Nephron (organoid): Measurements from ENCODE around the gene FIBP.

Experiments used
- H3K27ac Mint-ChIP-seq, 3 experiments: 2 replicates each; pipeline ENCODE4 v1.8.0; 2020; ENCODE audit warnings: mixed read lengths in 3 of 3, mild to moderate bottlenecking in 2 of 3, moderate library complexity in 1 of 3
- H3K27me3 Mint-ChIP-seq: 2 replicates; pipeline ENCODE4 v1.8.0; 2021; ENCODE audit warnings: low read depth, mild to moderate bottlenecking, moderate library complexity, mixed read lengths
- H3K36me3 Mint-ChIP-seq: 2 replicates; pipeline ENCODE4 v1.8.0; 2020; ENCODE audit warnings: low read depth, mixed read lengths
- H3K4me1 Mint-ChIP-seq: 2 replicates; pipeline ENCODE4 v1.8.0; 2020; ENCODE audit warnings: mixed read lengths
- H3K4me3 Mint-ChIP-seq, 3 experiments: 2 replicates each; pipeline ENCODE4 v1.8.0; 2020; ENCODE audit warnings: mild to moderate bottlenecking in 3 of 3, mixed read lengths in 3 of 3, moderate library complexity in 2 of 3
- H3K9me3 Mint-ChIP-seq: 2 replicates; pipeline ENCODE4 v1.8.0; 2020; ENCODE audit warnings: mixed read lengths
- TF ChIP-seq, protein P1 (sequence below), 3 experiments: fragments of 200-600 bp; sonication (generic); IDR thresholded peaks; one replicate each; pipeline ENCODE4 v1.5.0; 2021; ENCODE audit warnings: antibody characterized with exemption in 3 of 3; ENCODE audit not compliant: unreplicated experiment in 3 of 3

FIBP gene

DNA sequence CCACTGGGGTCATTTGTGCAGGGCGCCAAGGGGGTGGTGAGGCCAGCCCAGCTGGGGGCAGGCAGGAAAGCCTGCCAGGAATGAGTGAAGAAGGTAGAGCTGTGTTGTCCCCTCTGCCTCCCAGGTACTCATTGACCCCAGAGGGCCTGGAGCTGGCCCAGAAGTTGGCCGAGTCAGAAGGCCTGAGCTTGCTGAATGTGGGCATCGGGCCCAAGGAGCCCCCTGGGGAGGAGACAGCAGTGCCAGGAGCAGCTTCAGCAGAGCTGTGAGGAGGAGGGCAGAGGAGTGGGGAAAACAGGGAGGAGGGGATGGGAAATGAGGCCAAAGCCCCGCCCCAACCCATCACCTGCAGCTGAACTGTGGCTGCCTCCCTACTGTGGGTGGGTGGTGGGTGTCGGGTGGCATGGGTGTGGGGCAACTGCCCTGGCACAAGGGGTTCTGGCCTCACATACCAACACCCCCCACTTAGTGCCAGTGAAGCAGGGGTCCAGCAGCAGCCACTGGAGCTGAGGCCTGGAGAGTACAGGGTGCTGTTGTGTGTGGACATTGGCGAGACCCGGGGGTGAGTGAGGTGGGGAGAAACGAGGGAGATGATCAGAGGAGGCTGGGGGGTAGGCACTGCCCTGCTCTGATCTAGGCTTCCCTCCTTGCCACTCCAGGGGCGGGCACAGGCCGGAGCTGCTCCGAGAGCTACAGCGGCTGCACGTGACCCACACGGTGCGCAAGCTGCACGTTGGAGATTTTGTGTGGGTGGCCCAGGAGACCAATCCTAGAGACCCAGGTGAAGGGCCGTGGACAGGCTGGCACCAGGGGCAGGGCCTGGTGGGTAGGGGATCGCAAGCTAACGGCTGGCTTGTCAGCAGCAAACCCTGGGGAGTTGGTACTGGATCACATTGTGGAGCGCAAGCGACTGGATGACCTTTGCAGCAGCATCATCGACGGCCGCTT, 25.1 kb downstream of the FIBP start:
- Mint-ChIP-seq H3K27ac (no peak overlapping the region), H3K27me3 (no peaks in the 10 kb centered on the region), H3K9me3 (no peaks in the 10 kb centered on the region), H3K4me3 (peak overlapping the region; percentile 52 to 93 (median 79)), H3K36me3 (peaks cover 33% of the 10 kb centered on the region), H3K4me1 (peaks cover 14% of the 10 kb centered on the region)
- TF ChIP-seq, protein P1, sequence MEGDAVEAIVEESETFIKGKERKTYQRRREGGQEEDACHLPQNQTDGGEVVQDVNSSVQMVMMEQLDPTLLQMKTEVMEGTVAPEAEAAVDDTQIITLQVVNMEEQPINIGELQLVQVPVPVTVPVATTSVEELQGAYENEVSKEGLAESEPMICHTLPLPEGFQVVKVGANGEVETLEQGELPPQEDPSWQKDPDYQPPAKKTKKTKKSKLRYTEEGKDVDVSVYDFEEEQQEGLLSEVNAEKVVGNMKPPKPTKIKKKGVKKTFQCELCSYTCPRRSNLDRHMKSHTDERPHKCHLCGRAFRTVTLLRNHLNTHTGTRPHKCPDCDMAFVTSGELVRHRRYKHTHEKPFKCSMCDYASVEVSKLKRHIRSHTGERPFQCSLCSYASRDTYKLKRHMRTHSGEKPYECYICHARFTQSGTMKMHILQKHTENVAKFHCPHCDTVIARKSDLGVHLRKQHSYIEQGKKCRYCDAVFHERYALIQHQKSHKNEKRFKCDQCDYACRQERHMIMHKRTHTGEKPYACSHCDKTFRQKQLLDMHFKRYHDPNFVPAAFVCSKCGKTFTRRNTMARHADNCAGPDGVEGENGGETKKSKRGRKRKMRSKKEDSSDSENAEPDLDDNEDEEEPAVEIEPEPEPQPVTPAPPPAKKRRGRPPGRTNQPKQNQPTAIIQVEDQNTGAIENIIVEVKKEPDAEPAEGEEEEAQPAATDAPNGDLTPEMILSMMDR (IDR thresholded peaks at IDR 0.05; ENCODE audit: unreplicated experiment in 3 of 3), result no peak

DNA sequence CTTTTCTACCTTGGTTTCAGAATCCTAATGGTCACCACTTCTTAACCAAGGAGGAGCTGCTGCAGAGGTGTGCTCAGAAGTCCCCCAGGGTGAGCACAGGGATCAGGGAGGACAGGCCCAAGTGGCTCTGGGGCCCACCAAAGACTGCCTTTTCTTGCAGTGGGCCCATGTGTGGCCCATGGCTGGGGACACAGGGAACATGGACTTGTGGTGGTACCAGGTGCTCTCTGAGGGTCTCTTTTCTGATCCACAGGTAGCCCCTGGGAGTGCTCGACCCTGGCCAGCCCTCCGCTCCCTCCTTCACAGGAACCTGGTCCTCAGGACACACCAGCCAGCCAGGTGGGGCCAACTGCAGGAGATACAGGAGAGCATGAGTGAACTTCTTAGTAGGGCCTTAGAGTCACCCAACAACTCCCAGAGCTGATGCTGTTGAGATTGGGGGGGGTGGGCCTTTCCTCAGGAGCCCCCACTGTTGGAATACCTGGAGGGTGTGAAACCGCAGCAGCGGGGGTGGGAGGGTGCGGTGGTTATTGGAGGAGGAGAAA, 26.0 kb downstream of the FIBP start:
- no peaks in the 10 kb centered on the region for H3K27me3 Mint-ChIP-seq
- no peaks in the 10 kb centered on the region for H3K9me3 Mint-ChIP-seq
- H3K4me3 Mint-ChIP-seq, result peak overlapping the region; percentile 52 to 93 (median 79)
- H3K27ac Mint-ChIP-seq, result no peak overlapping the region
- H3K36me3 Mint-ChIP-seq, result peaks cover 23% of the 10 kb centered on the region
- TF ChIP-seq, protein P1 (IDR thresholded peaks at IDR 0.05; ENCODE audit: unreplicated experiment in 3 of 3), result no peak
- H3K4me1 Mint-ChIP-seq, result peaks cover 15% of the 10 kb centered on the region

GRCh38 chr11:65861533-65862183, 26.6 kb downstream of the FIBP start:
- no peaks in the 10 kb centered on the region for H3K27me3 Mint-ChIP-seq
- peak overlapping the region; percentile 78 to 99 (median 97) for H3K27ac Mint-ChIP-seq
- TF ChIP-seq, protein P1 (IDR thresholded peaks at IDR 0.05; ENCODE audit: unreplicated experiment in 3 of 3), result no peak
- H3K4me3 Mint-ChIP-seq, result peak overlapping the region; percentile 90 to 93 (median 92)
- peaks cover 19% of the 10 kb centered on the region for H3K36me3 Mint-ChIP-seq
- no peaks in the 10 kb centered on the region for H3K9me3 Mint-ChIP-seq
- H3K4me1 Mint-ChIP-seq, result peaks cover 17% of the 10 kb centered on the region

GRCh38 chr11:65861165-65861505, 27.1 kb downstream of the FIBP start:
- Mint-ChIP-seq H3K9me3 (no peaks in the 10 kb centered on the region), H3K27ac (peak overlapping the region; percentile 78 to 99 (median 97)), H3K4me1 (peaks cover 22% of the 10 kb centered on the region), H3K36me3 (peaks cover 23% of the 10 kb centered on the region), H3K27me3 (no peaks in the 10 kb centered on the region), H3K4me3 (peak overlapping the region; percentile 90 to 93 (median 92))
- TF ChIP-seq, protein P1 (IDR thresholded peaks at IDR 0.05; ENCODE audit: unreplicated experiment in 3 of 3), result no peak

- Mint-ChIP-seq H3K27me3 (no peaks in the 10 kb centered on the region), H3K4me3 (peak within 1 kb of the TSS; percentile 90 to 93 (median 92)), H3K4me1 (peaks cover 27% of the 10 kb centered on the region), H3K9me3 (no peaks in the 10 kb centered on the region), H3K27ac (peak within 1 kb of the TSS; percentile 97 to 99 (median 99)), H3K36me3 (peaks cover 29% of the 10 kb centered on the region)
- TF ChIP-seq, protein P1 (IDR thresholded peaks at IDR 0.05; ENCODE audit: unreplicated experiment in 3 of 3), result peak; percentile 89 to 95 (median 94)
Measured at GRCh38 chr11:65860278-65861164, 27.8 kb downstream of the FIBP start, which contains the start of gene MUS81. Gene MUS81, plus strand, starts transcription at chr11:65860433. Its CDS starts 321 bp downstream, at chr11:65860754.
